NCI-H1092 (cell line): ENCODE measurements around the gene UBE3C.

Source experiments
- DNase-seq: peaks from one replicate; lab custom pipeline; 2025; lab: John Stamatoyannopoulos, UW

Gene UBE3C

GRCh38 chr7:157292770-157293412, 154.2 kb downstream of the UBE3C start:
- DNase-seq = no peak

GRCh38 chr7:157293413-157293788, 154.7 kb downstream of the UBE3C start:
- no peak for DNase-seq

GRCh38 chr7:157294773-157295172, 156.0 kb downstream of the UBE3C start:
- no peak for DNase-seq

- DNase-seq = no peak
These were observed 156.6 kb downstream of the UBE3C start for GRCh38 chr7:157295338-157295737.

GRCh38 chr7:157297185-157297584, 158.5 kb downstream of the UBE3C start:
- no peak for DNase-seq

- no peak for DNase-seq
These were observed 160.5 kb downstream of the UBE3C start for GRCh38 chr7:157299317-157299612.

GRCh38 chr7:157299613-157300368, 161.1 kb downstream of the UBE3C start:
- DNase-seq = no peak

- DNase-seq = no peak
These were observed 161.7 kb downstream of the UBE3C start for GRCh38 chr7:157300369-157300825.

- DNase-seq = no peak
These were observed 162.9 kb downstream of the UBE3C start for GRCh38 chr7:157301610-157302120.

- no peak for DNase-seq
These were observed 168.4 kb downstream of the UBE3C start for GRCh38 chr7:157306846-157307838.

- no peak for DNase-seq
These were observed 171.4 kb downstream of the UBE3C start for GRCh38 chr7:157309988-157310668.

- DNase-seq = no peak
These were observed 172.0 kb downstream of the UBE3C start for GRCh38 chr7:157310676-157311185.

GRCh38 chr7:157312941-157313340, 174.2 kb downstream of the UBE3C start:
- no peak for DNase-seq

GRCh38 chr7:157313645-157314044, 174.9 kb downstream of the UBE3C start:
- DNase-seq = no peak

GRCh38 chr7:157318015-157318706, 179.4 kb downstream of the UBE3C start:
- DNase-seq = no peak
